Measurements from ENCODE around the gene WDR13. TPM values are rescaled to one million over a fixed set of nuclear protein-coding genes. Genes with fewer than 3 reads are reported as not detected.

Gene WDR13
- total RNA-seq, 1 donor from 2014 or later, result 70.4 TPM

DNA sequence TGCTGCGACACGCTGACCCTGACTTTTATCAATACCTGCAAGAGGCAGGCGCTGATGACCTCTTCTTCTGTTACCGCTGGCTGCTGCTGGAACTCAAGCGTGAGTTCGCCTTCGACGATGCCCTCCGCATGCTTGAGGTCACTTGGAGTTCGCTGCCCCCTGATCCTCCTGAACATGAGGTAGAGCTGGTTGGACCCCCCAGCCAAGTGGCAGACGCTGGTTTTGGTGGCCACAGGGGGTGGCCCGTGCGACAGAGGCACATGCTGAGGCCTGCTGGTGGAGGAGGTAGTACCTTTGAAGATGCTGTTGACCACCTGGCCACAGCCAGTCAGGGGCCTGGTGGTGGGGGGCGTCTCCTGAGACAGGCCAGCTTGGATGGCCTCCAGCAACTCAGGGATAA lies 37.2 kb upstream of the WDR13 start:
- no peaks in the 10 kb centered on the region for H3K4me1 Mint-ChIP-seq (ENCODE audit: low read depth, unreplicated experiment)
- no peak overlapping the region for H3K4me3 Mint-ChIP-seq (ENCODE audit: unreplicated experiment)
- TF ChIP-seq, protein P1, sequence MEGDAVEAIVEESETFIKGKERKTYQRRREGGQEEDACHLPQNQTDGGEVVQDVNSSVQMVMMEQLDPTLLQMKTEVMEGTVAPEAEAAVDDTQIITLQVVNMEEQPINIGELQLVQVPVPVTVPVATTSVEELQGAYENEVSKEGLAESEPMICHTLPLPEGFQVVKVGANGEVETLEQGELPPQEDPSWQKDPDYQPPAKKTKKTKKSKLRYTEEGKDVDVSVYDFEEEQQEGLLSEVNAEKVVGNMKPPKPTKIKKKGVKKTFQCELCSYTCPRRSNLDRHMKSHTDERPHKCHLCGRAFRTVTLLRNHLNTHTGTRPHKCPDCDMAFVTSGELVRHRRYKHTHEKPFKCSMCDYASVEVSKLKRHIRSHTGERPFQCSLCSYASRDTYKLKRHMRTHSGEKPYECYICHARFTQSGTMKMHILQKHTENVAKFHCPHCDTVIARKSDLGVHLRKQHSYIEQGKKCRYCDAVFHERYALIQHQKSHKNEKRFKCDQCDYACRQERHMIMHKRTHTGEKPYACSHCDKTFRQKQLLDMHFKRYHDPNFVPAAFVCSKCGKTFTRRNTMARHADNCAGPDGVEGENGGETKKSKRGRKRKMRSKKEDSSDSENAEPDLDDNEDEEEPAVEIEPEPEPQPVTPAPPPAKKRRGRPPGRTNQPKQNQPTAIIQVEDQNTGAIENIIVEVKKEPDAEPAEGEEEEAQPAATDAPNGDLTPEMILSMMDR (IDR thresholded peaks at IDR 0.05; ENCODE audit: partially characterized antibody, unreplicated experiment), result no peak
- no peaks in the 10 kb centered on the region for H3K36me3 Mint-ChIP-seq (ENCODE audit: unreplicated experiment)
- no peak overlapping the region for H3K27ac Mint-ChIP-seq (ENCODE audit: unreplicated experiment)
- H3K27me3 Mint-ChIP-seq (ENCODE audit: unreplicated experiment), result peaks cover 1% of the 10 kb centered on the region
- DNase-seq, result no peak
- H3K9me3 Mint-ChIP-seq (ENCODE audit: unreplicated experiment), result no peaks in the 10 kb centered on the region

DNA sequence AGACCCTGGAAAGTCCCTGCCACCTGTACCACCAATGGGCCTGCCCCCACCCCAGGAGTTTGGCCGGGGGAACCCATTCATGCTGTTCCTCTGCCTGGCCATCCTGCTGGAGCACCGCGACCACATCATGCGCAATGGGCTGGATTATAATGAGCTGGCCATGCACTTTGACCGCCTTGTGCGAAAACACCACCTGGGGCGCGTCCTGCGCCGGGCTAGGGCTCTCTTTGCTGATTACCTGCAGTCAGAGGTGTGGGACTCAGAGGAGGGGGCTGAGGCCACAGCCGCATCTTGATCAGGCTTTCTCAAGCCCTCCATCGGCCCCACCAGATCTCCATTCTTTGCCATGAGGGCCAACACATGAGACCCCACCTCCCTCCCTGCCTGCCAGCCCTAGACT lies 36.6 kb upstream of the WDR13 start:
- Mint-ChIP-seq H3K9me3 (ENCODE audit: unreplicated experiment) (no peaks in the 10 kb centered on the region), H3K36me3 (ENCODE audit: unreplicated experiment) (no peaks in the 10 kb centered on the region), H3K4me3 (ENCODE audit: unreplicated experiment) (no peak overlapping the region), H3K27me3 (ENCODE audit: unreplicated experiment) (peaks cover 1% of the 10 kb centered on the region), H3K27ac (ENCODE audit: unreplicated experiment) (no peak overlapping the region), H3K4me1 (ENCODE audit: low read depth, unreplicated experiment) (no peaks in the 10 kb centered on the region)
- no peak for DNase-seq
- TF ChIP-seq, protein P1 (IDR thresholded peaks at IDR 0.05; ENCODE audit: partially characterized antibody, unreplicated experiment), result no peak

DNA sequence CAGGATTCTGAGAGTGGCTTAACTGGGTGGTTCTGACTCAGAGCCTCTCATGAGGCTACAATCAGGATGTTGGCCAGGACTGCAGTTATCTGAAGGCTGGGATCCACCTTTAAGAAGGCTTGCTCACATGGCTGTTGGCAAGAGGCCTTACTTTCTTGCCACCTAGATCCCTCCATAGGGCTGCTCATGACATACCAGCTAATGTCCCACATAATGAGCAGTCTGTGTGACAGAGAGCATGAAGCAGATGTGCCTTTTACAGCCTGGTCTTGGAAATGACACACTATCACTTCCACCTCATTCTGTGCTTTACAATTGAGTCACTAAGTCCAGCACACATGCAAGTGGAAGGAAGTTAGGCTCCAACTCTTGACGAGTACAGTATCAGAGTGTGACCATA lies 27.3 kb upstream of the WDR13 start:
- Mint-ChIP-seq H3K36me3 (ENCODE audit: unreplicated experiment) (no peaks in the 10 kb centered on the region), H3K4me1 (ENCODE audit: low read depth, unreplicated experiment) (peaks cover 4% of the 10 kb centered on the region), H3K4me3 (ENCODE audit: unreplicated experiment) (no peak overlapping the region), H3K9me3 (ENCODE audit: unreplicated experiment) (peaks cover 8% of the 10 kb centered on the region), H3K27ac (ENCODE audit: unreplicated experiment) (no peak overlapping the region), H3K27me3 (ENCODE audit: unreplicated experiment) (peaks cover 9% of the 10 kb centered on the region)
- no peak for DNase-seq
- TF ChIP-seq, protein P1 (IDR thresholded peaks at IDR 0.05; ENCODE audit: partially characterized antibody, unreplicated experiment), result no peak

DNA sequence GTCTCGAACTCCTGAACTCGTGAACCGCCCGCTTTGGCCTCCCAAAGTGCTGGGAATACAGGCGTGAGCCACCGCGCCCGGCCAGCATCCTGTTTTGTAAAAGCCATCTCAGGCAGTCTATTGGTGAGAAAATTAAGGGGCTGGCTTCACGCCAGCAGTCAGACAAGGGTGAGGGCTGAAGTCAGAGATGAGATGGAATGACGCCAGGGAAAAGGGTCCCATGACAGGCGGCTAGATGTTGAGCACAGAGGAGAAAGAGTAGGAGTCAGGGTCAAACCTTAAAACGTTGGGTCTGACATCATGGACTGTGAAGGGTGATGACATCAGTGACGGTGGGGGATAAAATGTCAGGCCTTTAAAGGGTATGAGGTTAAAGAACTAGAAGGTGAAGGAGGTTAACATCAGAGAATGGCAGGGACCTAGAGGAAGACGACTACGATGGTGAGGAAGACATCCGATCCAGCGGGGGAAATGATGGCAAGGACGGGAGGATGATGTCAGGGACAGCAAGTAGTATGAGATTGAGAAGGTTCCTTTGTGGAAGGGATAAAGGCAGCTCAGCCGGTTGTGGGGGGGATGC lies 23.5 kb upstream of the WDR13 start:
- peak; percentile 25 for DNase-seq

More for the DNA sequence above, 23.5 kb upstream of the WDR13 start:
- TF ChIP-seq, protein P1 (IDR thresholded peaks at IDR 0.05; ENCODE audit: partially characterized antibody, unreplicated experiment), result no peak
- peak overlapping the region; percentile 100 for H3K27ac Mint-ChIP-seq (ENCODE audit: unreplicated experiment)
- peak overlapping the region; percentile 96 for H3K4me3 Mint-ChIP-seq (ENCODE audit: unreplicated experiment)
- peaks cover 11% of the 10 kb centered on the region for H3K27me3 Mint-ChIP-seq (ENCODE audit: unreplicated experiment)
- H3K9me3 Mint-ChIP-seq (ENCODE audit: unreplicated experiment), result peaks cover 9% of the 10 kb centered on the region
- no peaks in the 10 kb centered on the region for H3K36me3 Mint-ChIP-seq (ENCODE audit: unreplicated experiment)
- peaks cover 4% of the 10 kb centered on the region for H3K4me1 Mint-ChIP-seq (ENCODE audit: low read depth, unreplicated experiment)
